Endometrial microvascular endothelial cells (primary cell): ENCODE results near the gene RAB12. TPM values are rescaled to one million over a fixed set of nuclear protein-coding genes. Genes with fewer than 3 reads are reported as not detected.
"Not testable (repeated sequence)": the region's sequence is repeated elsewhere in the genome, so short reads cannot be mapped to it uniquely, and the experiment has no call there.

Experiments
- in situ Hi-C: cut with HindIII; loops from 2 replicates; pipeline ENCODE4 v1.10.0; 2017; ENCODE audit warnings: low sequenced_read_pairs, low pct_unique_long_range_greater_than_20kb; ENCODE audit errors: inconsistent ontology term
- total RNA-seq: library from RNA; depleted of rRNA; stranded (reverse); fragments of >200 nt; gene quantifications from one replicate; pipeline ENCODE4 v1.2.3, GENCODE V29; 2015; ENCODE audit errors: inconsistent ontology term

RAB12 gene
- total RNA-seq, 1 donor from 2014 or later: 62.9 TPM

DNA sequence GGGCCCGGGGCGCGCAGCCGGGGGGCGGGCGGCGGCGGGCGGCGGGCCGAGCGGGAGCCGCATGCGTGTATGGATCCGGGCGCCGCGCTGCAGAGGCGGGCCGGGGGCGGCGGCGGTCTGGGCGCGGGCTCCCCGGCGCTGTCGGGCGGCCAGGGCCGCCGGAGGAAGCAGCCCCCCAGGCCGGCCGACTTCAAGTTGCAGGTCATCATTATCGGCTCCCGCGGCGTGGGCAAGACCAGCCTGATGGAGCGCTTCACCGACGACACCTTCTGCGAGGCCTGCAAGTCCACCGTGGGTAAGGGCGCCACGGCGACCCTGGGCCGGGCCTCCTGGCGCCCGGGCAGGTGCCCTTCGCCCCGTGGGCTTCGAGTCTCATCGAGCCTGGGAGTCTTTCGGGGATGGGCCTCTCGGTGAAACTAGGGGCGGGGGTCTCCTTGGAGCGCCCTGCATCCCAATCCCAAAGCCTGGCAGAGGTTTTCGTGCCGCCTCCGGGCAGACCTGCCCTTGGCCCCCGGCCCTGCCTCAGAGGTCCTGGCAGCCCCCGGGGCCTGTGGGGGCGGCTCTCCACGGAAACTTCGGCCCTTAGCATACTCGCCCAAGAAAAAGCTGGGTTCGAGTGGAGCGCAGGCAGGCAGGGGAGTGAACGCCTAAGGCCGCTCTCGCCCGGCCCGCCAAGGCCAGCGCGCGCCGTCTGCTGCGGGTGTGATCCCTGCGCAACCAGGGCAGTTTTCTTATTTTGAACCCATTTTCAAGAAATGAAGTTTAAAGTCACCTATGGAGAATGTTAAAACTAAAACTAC, 622 bp downstream of the RAB12 start:
- in situ Hi-C loops: no loop called here

DNA sequence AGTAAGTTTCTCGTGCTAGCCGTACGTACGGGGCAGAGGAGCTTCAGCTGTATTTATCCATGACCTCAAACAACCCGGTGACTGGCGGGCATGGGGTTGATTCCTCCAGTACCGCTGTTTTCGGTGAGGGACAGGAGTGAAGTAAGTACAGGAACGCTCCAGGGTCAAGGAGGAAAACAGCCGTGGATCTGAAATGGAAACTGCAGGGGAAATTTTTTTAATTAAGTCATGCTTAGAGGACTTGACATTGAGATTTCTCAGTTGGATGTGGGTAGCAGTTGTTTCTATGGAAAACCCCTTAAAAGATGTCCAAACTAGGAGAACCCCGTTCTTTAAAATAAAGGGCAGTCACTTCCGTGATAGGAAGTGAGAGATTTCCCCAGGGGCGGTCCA, 1.2 kb downstream of the RAB12 start:
- in situ Hi-C loops: no loop called here

DNA sequence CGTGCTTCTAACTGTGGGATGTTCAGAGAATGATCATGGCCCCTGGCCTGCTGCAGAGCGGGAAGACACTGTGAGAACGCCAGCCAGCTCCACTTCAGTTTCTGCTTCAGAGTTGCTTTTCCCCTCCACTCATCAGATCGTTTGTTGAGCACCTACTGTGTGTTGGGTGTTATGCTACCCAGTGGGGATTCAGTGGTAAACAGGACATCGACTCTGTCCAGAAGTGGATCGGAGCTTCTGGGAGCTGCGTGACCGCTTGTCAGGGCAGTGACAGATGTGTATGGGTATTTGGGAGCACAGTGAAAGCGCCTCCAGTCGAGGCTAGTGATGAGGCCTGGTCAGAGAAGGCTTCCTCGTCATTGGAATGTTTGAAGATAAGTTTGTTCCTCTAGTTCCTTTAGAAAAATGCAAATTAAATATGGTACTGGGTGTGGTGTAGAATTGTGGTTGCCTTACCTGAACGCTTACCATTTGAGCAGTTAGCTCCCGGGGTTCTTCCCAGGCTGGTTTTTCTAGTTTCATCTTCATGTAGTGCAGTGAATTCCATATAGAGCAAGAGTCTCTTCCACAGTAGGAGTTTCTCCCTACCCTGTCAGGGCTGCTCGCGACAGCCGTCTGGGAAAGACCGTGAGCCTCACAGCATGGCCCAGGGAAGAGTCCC, 2.8 kb downstream of the RAB12 start:
- in situ Hi-C loops: no loop called here

DNA sequence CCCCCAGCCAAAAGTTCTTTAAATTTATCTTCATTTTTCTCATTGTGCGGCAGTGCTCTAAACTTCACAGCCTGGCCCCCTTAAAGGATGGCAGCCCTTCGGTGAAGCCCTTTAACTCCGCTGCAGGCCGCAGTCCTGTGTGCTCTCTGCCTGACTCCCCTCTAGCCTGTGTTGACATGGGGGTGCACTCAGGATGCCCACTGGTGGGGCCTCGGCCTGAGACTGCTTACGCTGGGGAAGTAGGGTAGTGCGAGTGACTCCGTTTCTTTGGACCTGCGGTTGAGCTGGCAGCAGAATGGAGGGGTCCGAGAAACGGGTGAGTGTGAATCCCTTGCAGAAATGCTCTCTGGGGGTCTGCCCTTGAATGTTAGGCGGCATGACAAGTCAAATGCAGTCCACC, 5.6 kb downstream of the RAB12 start:
- in situ Hi-C loops: no loop called here

DNA sequence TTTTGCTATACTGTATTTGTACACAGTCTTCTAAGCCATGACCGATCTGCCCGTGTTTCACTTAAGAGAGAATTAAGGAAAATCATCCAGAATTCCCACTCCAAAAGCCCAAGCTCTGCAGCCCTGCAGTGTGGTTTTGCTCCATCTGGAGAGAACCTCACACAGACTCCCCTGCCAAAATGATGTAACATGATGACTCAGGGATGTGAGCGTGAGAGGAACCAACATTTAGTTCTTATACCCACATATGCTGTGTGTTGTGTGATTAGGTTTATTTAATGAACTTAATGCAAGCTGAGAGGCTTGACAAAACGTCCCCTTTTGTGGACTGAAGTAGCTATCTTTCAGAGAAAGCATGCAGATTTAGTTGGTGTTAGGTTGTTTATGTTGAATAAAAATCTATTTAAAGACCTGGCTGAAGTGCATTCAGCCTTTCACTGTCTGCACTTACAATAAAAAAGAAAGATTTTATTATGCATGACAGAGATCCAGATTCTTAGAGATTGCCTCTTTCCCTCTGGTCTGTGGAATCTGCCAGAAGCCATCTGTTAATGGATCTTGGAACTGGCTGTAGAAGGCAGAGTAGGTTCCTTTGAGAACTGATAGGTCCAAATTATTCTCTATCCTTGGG, 6.3 kb downstream of the RAB12 start:
- in situ Hi-C loops: no loop called here

DNA sequence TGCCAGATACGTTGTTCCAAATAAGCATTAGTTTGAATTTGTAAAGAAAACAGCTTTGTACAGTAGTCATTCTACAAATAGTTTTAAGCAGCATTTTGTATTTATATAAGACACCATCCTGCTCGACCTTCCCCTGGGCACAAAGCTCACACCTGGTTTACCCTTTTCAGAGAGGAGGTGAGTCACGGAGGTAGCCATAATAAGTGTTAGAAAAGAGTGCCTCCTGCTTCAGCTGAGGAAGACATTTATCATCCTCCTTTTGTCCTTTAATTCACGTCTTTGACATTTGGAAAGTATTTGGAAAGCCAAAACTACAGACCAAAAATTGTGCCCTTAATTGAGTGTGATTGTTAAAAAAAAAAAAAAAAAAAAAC, 6.8 kb downstream of the RAB12 start:
- in situ Hi-C loops: no loop called here

DNA sequence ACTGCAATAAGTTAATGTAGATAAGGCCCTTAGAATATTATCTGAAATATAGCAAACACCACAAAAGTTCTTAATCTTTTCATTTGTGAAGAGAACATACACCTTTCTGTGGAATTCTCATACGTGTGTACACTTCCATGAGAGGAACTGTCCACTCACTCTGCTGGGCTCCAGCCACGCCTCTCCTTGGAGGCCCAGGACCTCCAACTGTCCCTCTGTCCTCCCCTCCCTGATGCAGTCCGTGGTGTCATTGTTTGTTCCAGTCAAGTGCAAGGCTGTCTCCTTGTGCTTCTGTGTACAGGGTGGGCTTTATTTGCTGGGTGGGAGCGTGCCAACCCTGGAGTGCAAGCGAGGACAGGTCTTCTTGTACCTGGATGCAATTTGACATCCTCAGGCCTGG, 8.7 kb downstream of the RAB12 start:
- in situ Hi-C loops: no loop called here

DNA sequence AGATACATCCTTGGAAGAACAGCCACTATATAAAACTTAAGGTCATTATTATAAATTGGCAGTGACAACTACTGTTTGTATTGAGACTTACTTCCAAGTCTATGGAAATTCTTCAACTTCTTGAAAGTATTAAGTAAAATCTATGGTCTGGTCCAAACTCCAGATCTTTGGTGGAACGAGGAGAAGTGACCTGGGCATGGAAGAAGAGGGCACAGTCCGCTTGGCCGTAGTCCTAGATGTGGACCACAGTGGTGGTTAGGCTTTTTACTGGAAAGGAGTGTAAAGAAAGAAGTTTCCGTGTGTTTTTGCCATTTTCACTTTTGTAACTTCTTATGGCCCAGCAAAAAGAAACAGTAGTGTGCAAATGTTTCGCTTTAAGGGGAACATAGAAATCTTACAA, 9.8 kb downstream of the RAB12 start:
- in situ Hi-C loops: no loop called here

DNA sequence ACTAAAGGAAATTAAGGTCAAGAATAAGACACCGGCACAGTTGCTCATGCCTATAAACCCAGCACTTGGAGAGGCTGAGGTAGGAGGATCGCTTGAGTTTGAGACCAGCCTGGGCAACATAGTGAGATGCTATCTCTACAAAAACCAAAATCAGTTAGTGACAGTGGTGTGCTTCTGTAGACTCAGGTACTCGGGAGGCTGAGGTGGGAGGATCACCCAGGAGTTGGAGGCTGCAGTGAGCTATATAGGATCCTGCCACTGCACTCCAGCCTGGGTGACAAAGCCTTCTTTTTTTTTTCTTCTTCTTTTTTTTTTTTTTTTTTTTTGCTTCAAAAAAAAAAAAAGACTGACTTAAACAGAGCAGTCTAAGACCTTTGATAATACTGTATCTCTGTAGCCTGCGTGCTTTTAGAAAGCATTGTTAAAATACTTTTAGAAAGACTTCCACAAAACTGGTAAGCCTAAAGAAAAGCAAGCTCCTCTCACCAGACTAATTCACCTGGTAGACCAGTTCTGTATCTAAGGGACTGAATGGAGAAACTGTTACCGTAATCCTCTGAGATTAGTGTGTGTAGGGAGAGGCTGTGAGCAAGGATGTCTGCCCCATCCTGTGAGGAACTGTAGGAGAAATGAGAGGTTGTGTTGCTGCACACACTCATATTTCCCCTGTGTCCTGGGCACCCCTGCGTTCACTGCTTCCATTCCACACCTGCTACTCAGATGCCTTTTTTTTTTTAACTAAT, 10.8 kb downstream of the RAB12 start:
- in situ Hi-C loops: no loop called here

DNA sequence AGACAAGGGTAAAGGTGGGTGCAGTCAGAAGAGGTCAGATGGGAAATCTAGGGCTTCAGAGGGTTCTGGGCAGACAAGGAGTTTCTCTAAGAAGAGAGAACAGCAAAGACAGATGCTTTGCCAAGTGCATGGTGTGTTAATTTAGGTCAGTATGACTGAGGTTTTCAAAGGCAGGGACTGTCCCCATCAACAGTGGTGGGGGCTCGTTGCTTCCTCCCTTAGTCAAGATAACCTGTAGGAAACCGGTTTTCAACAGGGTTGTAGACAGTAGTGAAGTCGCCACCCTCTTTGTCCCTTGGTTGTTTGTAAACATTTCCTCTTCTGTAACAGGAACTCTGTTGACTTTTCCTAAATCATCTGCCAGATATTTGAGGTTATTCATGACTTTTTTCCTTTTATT, 11.6 kb downstream of the RAB12 start:
- in situ Hi-C loops: no loop called here

DNA sequence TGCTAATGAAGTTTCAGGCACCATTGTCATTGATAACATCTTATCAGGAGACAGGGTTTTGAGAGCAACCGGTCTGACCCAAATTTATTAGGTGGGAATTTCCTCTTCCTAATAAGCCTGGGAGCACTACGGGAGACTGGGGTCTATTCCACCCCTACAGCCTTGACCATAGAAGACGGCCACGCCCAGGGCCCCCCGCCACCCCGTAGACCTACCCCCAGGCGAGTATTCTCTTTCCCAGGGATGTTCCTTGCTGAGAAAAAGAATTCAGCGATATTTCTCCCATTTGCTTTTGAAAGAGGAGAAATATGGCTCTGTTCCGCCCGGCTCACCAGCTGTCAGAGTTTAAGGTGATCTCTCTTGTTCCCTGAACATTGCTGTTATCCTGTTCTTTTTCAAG, 13.4 kb downstream of the RAB12 start:
- in situ Hi-C loops: not testable (repeated sequence)

DNA sequence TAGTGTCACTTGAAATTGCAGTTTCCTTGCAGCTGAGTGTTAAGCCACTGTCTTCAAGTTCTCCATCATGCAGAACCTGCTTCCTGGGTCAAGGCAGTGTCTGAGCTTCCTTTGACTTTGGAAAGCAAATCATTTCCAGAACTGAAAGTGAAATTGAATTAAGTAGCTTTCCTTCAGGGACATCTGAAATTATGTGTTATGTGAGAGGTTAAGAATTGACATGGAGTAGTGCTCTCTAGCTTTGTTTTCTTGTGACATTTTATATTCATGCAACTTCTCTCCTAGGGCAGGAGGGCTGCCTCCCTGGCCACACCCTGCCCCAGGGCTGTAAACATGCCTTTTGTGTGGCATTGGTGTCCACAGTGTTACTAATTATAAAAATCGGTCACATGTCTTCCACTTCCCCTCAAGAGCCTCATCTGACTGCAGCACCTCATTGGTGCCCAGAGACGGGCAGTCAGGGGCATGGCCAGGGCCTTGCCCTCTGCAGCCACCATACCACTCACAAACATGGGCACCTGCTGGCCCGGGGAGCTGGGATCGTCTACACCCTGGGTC, 14.4 kb downstream of the RAB12 start:
- in situ Hi-C loops: no loop called here

DNA sequence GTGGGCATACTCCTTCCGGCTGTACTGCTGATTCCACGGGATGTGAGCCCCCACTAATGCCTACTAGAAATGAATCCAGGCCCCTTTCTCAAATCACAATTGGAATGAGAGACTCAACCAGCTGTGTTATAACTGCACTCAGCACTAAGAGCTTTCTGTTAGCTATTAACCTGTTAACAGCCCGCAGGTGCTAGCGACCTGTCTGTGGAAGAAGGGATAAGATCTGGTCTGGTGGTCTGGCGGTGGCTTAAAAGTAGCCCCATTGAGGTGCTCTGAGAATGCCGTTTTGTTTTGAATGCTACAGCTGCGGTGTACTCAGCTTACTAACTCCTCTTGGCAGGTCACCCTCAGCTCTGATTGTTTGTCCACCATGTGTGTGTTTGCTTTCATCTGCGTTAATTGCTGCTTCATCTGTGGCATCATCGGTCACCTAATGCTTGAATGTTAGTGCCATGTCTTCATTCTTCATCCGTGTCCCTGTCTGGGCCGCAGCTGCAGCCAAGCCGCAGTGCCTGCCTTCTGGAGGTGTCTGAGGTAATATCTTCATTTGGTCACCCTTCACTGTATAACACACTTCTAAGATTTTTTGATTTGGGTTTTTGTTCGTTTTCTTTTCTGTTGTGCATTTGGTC, 16.3 kb downstream of the RAB12 start:
- in situ Hi-C loops: no loop called here

DNA sequence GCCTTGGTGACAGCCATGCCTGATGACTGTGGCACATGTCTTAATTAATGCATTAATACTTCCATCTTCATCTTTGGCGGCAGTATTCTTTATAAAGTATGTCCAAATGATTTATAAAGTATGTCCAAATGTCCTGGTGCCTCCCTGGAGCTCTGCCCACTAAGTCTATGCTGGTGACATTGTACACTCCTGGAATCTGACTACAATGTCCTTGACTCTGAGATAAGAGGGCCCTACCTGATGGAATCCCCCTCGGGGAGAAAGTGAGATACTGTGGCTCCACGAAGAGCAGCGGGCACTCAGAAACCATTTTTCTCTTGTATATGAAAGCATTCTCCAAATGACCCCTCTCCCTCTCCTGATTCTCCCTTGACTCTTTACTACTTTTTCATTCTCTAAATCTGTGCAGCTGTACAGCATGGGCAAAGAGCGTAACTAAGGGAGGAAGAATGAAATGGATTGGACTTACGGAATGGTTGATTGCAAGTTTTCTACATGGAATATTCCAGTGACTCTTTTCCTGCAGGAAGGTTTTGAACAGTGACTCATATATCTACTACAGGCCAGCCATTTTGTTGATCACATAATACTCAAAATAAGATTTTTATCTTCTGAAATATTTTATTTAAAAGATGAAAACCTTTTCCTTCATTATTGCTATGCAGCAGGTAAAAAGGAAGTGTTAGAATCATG, 17.3 kb downstream of the RAB12 start:
- in situ Hi-C loops: no loop called here

DNA sequence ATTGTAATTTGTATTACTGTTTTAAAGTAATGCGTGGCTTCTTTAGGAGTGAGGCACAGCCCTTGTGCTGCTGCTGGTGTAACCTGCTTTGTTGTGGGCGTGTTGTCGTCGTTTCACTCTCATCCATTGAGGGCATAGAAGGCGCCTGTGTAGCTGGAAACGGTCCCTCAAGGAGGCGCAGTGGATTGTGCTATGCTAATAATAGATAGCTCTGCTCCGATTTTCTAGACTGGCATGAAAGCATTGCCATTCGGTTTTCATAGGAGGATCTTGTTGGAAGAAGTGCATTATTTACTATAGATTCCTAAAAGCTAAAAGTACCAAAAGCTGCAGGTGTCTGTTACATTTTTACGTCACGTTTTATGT, 17.9 kb downstream of the RAB12 start:
- in situ Hi-C loops: no loop called here

DNA sequence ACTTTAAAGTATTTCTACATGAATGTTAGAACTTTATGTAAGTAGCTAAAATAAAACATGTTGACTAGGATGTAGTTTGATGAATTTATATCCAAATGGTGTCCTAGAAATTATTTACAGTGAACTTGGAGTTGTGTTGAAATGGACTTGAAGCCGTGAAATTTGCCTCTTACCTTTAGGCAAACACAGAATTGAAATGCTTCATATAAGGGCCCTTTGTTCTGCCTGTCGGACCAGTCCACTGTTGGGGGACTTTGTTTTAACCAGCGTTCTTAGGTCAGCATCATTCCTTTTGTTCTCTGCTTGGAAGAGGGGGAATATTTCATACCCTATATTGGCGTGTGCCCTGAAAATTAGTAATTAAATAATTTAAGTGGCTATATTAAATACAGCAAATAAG, 18.3 kb downstream of the RAB12 start:
- in situ Hi-C loops: no loop called here

DNA sequence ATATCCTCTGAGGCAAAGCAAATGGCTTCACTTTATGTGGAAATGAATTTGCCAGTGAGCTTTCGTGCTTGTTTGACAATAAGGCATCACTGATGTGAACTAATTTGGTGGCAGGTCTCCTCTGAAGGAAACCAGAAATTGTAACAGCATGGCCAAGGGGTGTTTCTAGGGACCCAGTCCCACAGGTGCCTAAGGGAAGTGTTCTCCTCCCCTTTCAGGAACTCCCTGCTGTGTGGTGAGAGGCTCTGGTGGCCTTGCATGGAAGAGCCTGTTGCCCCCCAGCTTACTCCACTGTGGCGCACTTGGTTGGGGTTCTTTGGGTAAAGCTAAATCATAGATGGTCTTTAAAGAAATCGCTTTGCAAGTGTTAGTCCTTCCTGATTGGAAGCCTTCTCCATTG, 20.4 kb downstream of the RAB12 start:
- in situ Hi-C loops: no loop called here

DNA sequence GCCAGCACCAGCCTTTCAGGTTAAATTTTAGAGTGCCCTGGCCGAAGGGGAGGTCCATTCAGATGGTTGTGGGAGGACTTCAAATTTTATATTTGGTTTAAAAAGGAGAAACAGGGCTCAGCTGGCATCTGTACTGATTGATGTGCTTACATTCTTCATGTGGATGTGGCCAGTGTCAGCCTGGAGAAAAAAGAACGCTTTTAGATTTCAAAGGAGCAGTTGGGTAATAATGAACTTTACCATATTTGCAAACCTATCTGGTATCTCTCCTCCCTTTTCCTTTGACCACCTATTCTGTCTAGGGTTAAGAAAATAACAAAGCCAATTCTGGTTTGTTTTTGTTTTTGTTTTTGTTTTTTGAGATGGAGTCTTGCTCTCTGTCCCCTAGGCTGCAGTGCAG, 21.3 kb downstream of the RAB12 start:
- in situ Hi-C loops: no loop called here
